K562 (cell line): ENCODE results near the gene B3GNT7. TPM values are rescaled to one million over a fixed set of nuclear protein-coding genes. Genes with fewer than 3 reads are reported as not detected.

Source experiments
- ATAC-seq: fragments of 200-7000 bp; cut with Tn5 transposase; 3 replicates; pipeline ENCODE4 v1.9.1; 2020; ENCODE audit warnings: moderate library complexity
- BruUV-seq: library from RNA; stranded (reverse); fragments of 400-500 nt; replicated peaks from 2 replicates; lab custom pipeline; 2021; lab: Mats Ljungman, UMichigan
- CTCF ChIA-PET: fragments of 300-600 bp; formaldehyde crosslinking; extraction: SDS; loops from one replicate; lab custom pipeline; 2021; ENCODE audit warnings: low intra/inter-chr PET ratio; lab: Yijun Ruan, JAX
- POLR2A ChIA-PET: fragments of 300-600, 350-650 bp; sonication (Branson Sonifier 250); formaldehyde crosslinking; extraction: SDS; loops from one replicate; lab custom pipeline; 2021; ENCODE audit warnings: antibody characterized with exemption, inconsistent platforms; lab: Yijun Ruan, JAX
- DNase-seq, 4 experiments: peaks; one replicate each; pipeline versions ENCODE4 v3.0.0 to v3.0.0-alpha.2; 2011 to 2018; ENCODE audit warnings: low spot score in 3 of 4, mixed read lengths in 3 of 4; ENCODE audit errors: extremely low read depth in 1 of 4
- FAIRE-seq: peaks from 2 replicates; lab custom pipeline; 2011; peaks lifted over from hg19 to GRCh38; lab: Jason Lieb, UNC
- H2AFZ ChIP-seq: 2 replicates; pipeline ENCODE4 v1.6.0; 2011; ENCODE audit warnings: low read depth, low read length, control low read depth, inconsistent platforms
- H3K27ac ChIP-seq: fragments of 200-600 bp; 3 replicates; pipeline ENCODE4 v1.8.0; 2011; ENCODE audit warnings: low read depth, mild to moderate bottlenecking, control low read depth, inconsistent platforms, low read length, moderate library complexity, mixed read lengths; ENCODE audit errors: extremely low read depth
- H3K27me3 ChIP-seq, 2 experiments: fragments of 300-600 bp in 1 of 2; 2 replicates in 1 of 2; 3 replicates in 1 of 2; pipeline versions ENCODE4 v1.6.0 to v1.8.0; 2011; ENCODE audit warnings: inconsistent platforms in 2 of 2, low read length in 2 of 2, mild to moderate bottlenecking in 1 of 2, mixed read lengths in 1 of 2, moderate library complexity in 1 of 2; ENCODE audit not compliant: control insufficient read depth in 2 of 2, insufficient read depth in 2 of 2
- H3K36me3 ChIP-seq: fragments of 300-600 bp; 3 replicates; pipeline ENCODE4 v1.8.0; 2011; ENCODE audit warnings: mild to moderate bottlenecking, low read length, inconsistent platforms; ENCODE audit not compliant: control insufficient read depth, insufficient read depth
- H3K4me1 ChIP-seq, 2 experiments: fragments of 200-600 bp in 1 of 2; replicated peaks in 1 of 2; 2 replicates in 1 of 2; 3 replicates in 1 of 2; pipeline versions ENCODE4 v1.5.1 to v1.8.0; 2011; ENCODE audit warnings: inconsistent platforms in 2 of 2, low read length in 2 of 2, mild to moderate bottlenecking in 1 of 2, mixed read lengths in 1 of 2, moderate library complexity in 1 of 2; ENCODE audit not compliant: control insufficient read depth in 2 of 2, insufficient read depth in 2 of 2
- H3K4me2 ChIP-seq: 2 replicates; pipeline ENCODE4 v1.6.1; 2011; ENCODE audit warnings: low read length, control low read depth, inconsistent platforms, mixed read lengths; ENCODE audit not compliant: insufficient read depth
- H3K4me3 ChIP-seq: fragments of 200-600 bp; sonication (generic), shearing (Covaris generic); 2 replicates; pipeline ENCODE4 v1.5.1; 2016; ENCODE audit warnings: control low read depth, inconsistent platforms
- H3K79me2 ChIP-seq: fragments of 200-600 bp; 3 replicates; pipeline ENCODE4 v1.8.0; 2011; ENCODE audit warnings: low read length, inconsistent platforms; ENCODE audit not compliant: control insufficient read depth, insufficient read depth
- H3K9ac ChIP-seq, 2 experiments: 2 replicates each; pipeline versions ENCODE4 v1.6.0 to v1.6.1; 2011; ENCODE audit warnings: low read depth in 2 of 2, low read length in 2 of 2, control low read depth in 1 of 2, inconsistent platforms in 1 of 2, mild to moderate bottlenecking in 1 of 2, mixed read lengths in 1 of 2; ENCODE audit not compliant: insufficient read depth in 1 of 2
- H3K9me1 ChIP-seq: one replicate; pipeline ENCODE4 v1.6.0; 2011; ENCODE audit warnings: inconsistent platforms, mild to moderate bottlenecking, low read length, moderate library complexity; ENCODE audit not compliant: control insufficient read depth, insufficient read depth
- H3K9me3 ChIP-seq: replicated peaks from 2 replicates; pipeline ENCODE4 v1.5.1; 2011; ENCODE audit warnings: low read depth, low read length, inconsistent platforms; ENCODE audit not compliant: control insufficient read depth, insufficient read depth
- H4K20me1 ChIP-seq: replicated peaks from 2 replicates; pipeline ENCODE4 v1.6.1; 2011; ENCODE audit warnings: low read length, inconsistent platforms, mixed read lengths; ENCODE audit not compliant: control insufficient read depth, insufficient read depth
- CBX3 ChIP-seq, 2 experiments: IDR thresholded peaks; 1 replicate in 1 of 2; 2 replicates in 1 of 2; pipeline ENCODE4 v1.6.1; 2012; ENCODE audit warnings: inconsistent platforms in 2 of 2, low read length in 2 of 2, borderline replicate concordance in 1 of 2, control low read depth in 1 of 2
- ETS1 ChIP-seq: conservative IDR thresholded peaks from 2 replicates; pipeline ENCODE4 v1.6.1; 2011; ENCODE audit warnings: low read depth, mild to moderate bottlenecking, low read length; ENCODE audit not compliant: control insufficient read depth
- HEY1 ChIP-seq: fragments of 250-450 bp; sonication (Bioruptor Pico); IDR thresholded peaks from 2 replicates; pipeline ENCODE4 v1.5.0; 2020; ENCODE audit warnings: mild to moderate bottlenecking, moderate library complexity, borderline replicate concordance
- HOXB6 ChIP-seq: fragments of 250-450 bp; sonication (Bioruptor Pico); IDR thresholded peaks from 2 replicates; pipeline ENCODE4 v1.5.1; 2022; ENCODE audit warnings: mild to moderate bottlenecking, borderline replicate concordance
- MCM2 ChIP-seq: fragments of 450-650 bp; IDR thresholded peaks from 2 replicates; pipeline ENCODE4 v1.6.1; 2017; ENCODE audit warnings: low read depth, mild to moderate bottlenecking
- MTA1 ChIP-seq: fragments of 450-650 bp; IDR thresholded peaks from 2 replicates; pipeline ENCODE4 v1.6.1; 2017; ENCODE audit warnings: borderline replicate concordance
- OTX1 ChIP-seq: fragments of 450-650 bp; formaldehyde crosslinking; IDR thresholded peaks from 2 replicates; pipeline ENCODE4 v1.4.0; 2022; ENCODE audit warnings: mild to moderate bottlenecking
- SREBF1 ChIP-seq: fragments of 150-350 bp; IDR thresholded peaks from 2 replicates; pipeline ENCODE4 v1.6.1; 2014; ENCODE audit warnings: antibody characterized with exemption, low read depth, low read length, borderline replicate concordance
- TCF7 ChIP-seq: sonication (generic); IDR thresholded peaks from 2 replicates; pipeline ENCODE4 v1.6.1; 2016; ENCODE audit warnings: antibody characterized with exemption, borderline replicate concordance
- TEAD1 ChIP-seq, 2 experiments: fragments of 450-650 bp in 1 of 2; sonication (generic) in 1 of 2; formaldehyde crosslinking; IDR thresholded peaks; 2 replicates each; pipeline versions ENCODE4 v1.4.0 to v1.8.0; 2020 to 2022; ENCODE audit warnings: mild to moderate bottlenecking in 2 of 2, missing genetic modification reagents in 1 of 2
- WHSC1 ChIP-seq: IDR thresholded peaks from one replicate; pipeline ENCODE4 v1.6.1; 2012; ENCODE audit warnings: low read length, control low read depth, inconsistent platforms
- XRCC5 ChIP-seq: fragments of 200-400 bp; formaldehyde crosslinking; IDR thresholded peaks from 2 replicates; pipeline ENCODE4 v1.6.1; 2017; ENCODE audit warnings: low read depth, mild to moderate bottlenecking, low read length
- ZFP36 ChIP-seq: fragments of 150-350 bp; IDR thresholded peaks from 2 replicates; pipeline ENCODE4 v1.6.1; 2018; ENCODE audit warnings: low read length, low read depth; ENCODE audit not compliant: partially characterized antibody
- WGBS: fragments of 100-300 bp; shearing (Covaris generic); methylation state at CpG from one replicate; pipeline ENCODE4 v1.1.6; 2016; ENCODE audit warnings: low coverage, mixed read lengths; ENCODE audit not compliant: insufficient coverage; ENCODE audit errors: missing lambda C conversion rate; 5-methylcytosine and 5-hydroxymethylcytosine counted together
- in situ Hi-C: fragments of 300-500 bp; cut with MboI; formaldehyde crosslinking; loops from 4 replicates; pipeline ENCODE4 v1.15.0; 2018; ENCODE audit warnings: inconsistent platforms, mixed read lengths
- intact Hi-C: fragments of 100-400 bp; cut with micrococcal nuclease; formaldehyde crosslinking; loops from 2 replicates; pipeline ENCODE4 v1.14.2; 2022
- polyA plus RNA-seq, 8 experiments: library from polyadenylated mRNA; depleted of rRNA in 4 of 8; stranded (reverse) in 5 of 8; unstranded in 3 of 8; fragments of >200 nt; fragmentation: Nextera tagmentation in 2 of 8; fragmentation: Illumina TruSeq in 1 of 8; extraction: Ambion mirVana in 2 of 8; extraction: Trizol in 1 of 8; gene quantifications; 2 replicates each; pipeline versions ENCODE4 v1.2.1 to v1.2.3, GENCODE V29; 2011 to 2014; ENCODE audit warnings: inconsistent platforms in 1 of 8, missing spikeins in 1 of 8
- total RNA-seq, 7 experiments: library from RNA; depleted of rRNA in 6 of 7; stranded (reverse); fragments of >200 nt in 6 of 7; fragmentation: Illumina TruSeq in 2 of 7; extraction: Trizol in 2 of 7; gene quantifications; 2 replicates each; pipeline versions ENCODE4 v1.2.1 to v1.2.3, GENCODE V29; 2011 to 2021; ENCODE audit warnings: low replicate concordance in 1 of 7

The B3GNT7 gene
- total and polyA plus RNA-seq, 9 of the 15 experiments (the other 6 are each of a cell fraction or from before 2014, with no cell fraction given) = 0.20 TPM; not detected in 8

DNA sequence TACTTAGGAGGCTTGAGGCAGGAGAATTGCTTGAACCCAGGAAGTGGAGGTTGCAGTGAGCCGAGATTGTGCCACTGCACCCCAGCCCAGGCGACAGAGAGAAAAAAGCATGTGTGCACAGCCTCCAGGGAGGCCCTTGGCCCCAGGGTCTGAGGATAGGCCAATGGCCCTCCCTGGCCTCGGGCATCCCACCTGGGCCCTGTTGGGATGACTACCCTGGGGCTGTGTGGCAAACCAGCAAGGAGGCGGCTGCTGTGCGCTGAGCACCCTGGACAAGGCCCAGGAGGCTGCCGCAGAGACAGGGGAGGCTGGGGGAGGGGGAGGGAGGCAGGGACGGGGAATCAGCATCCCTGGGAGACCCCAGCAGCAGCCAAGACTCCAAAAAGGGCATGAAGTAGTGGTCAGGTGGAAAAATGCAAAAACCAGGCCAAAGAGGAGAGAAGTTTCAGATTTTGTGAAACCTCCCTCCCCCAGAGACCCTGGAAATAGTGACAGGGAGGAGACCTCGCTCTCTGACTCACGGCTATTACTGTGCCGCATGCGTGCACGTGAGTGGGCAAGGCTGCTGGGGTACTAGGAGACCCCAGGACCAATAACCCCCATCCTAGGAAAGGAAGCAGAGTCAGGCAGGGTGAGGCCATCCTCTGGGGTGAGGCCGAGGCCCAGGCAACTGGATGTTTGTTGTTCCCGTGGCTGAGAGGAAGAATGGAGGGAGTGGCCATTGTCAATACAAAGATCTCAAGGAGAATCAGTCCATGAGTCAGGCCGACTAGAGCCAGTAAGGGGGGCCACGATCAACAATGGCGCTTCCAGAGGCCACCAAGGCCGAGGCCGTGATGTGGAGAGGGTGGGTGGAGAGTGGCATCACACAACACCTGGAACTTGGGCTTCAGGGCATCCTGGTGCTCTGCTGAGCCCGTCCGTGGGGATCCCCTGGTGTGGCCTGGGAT is 16.0 kb upstream of the B3GNT7 start:
- intact Hi-C loops = no loop called here
- FAIRE-seq (no peak), DNase-seq (no peak), ATAC-seq (no peak)
- Histone ChIP-seq H3K4me1 (peaks cover 6 to 8% of the 10 kb centered on the region in 2 experiments; a peak in 2 of 5 replicates), H3K36me3 (no peaks in the 10 kb centered on the region), H4K20me1 (no peaks in the 10 kb centered on the region), H3K9ac (no peak overlapping the region), H3K27me3 (peaks cover 0 to 31% of the 10 kb centered on the region in 2 experiments; a peak in 2 of 5 replicates), H3K4me3 (no peak overlapping the region), H2AFZ (no peak overlapping the region), H3K27ac (no peak overlapping the region), H3K79me2 (no peaks in the 10 kb centered on the region), H3K9me1 (no peaks in the 10 kb centered on the region), H3K4me2 (no peak overlapping the region), H3K9me3 (no peaks in the 10 kb centered on the region)
- BruUV-seq = no TSS peak
- in situ Hi-C loops = no loop called here
- ChIA-PET CTCF (no interaction called here), POLR2A (no interaction called here)
- TF ChIP-seq HEY1 (CRISPR knock-in tag) (no peak), OTX1 (no peak), TEAD1 (CRISPR knock-in tag; IDR thresholded peaks at IDR 0.05) (no peak)
- 16% methylated on average over 16 of the region's 21 CpGs for WGBS

DNA sequence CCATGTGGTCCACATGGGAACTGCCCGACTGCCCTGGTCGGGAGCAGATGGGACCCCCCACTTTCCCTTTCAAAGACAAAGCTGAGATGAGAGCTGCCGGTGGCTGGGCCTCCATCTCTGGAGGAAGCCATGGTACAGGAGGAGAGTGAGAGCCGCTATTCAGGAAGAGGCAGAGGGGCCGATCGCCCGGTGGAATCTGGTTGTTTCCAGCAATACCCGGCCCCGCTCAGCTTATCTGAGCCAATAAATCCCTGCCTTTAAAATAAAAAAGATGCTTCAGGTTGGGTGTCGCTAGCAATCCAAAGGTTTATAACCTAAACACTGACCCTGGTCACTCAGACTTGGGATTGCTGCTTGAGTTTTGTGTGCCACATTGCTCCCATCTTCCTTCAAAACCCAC is 15.2 kb upstream of the B3GNT7 start:
- Histone ChIP-seq H2AFZ (no peak overlapping the region), H3K9me3 (0 out of 2 replicates have a peak, but pooled peaks cover 1% of the 10 kb centered on the region), H3K79me2 (no peaks in the 10 kb centered on the region), H3K4me2 (no peak overlapping the region), H4K20me1 (no peaks in the 10 kb centered on the region), H3K27me3 (peaks cover 0 to 27% of the 10 kb centered on the region in 2 experiments; a peak in 2 of 5 replicates), H3K9me1 (no peaks in the 10 kb centered on the region), H3K36me3 (no peaks in the 10 kb centered on the region), H3K9ac (no peak overlapping the region), H3K4me3 (no peak overlapping the region), H3K27ac (no peak overlapping the region), H3K4me1 (peaks cover 2 to 6% of the 10 kb centered on the region in 2 experiments; a peak in 2 of 5 replicates)
- in situ Hi-C loops = no loop called here
- no TSS peak for BruUV-seq
- ATAC-seq = no peak
- WGBS = 14% methylated on average over 9 of the region's 10 CpGs
- intact Hi-C loops = no loop called here
- CTCF ChIA-PET = no interaction called here
- POLR2A ChIA-PET = interaction anchor here (0.5 kb wide), 1 partner anchor 30 kb away, joined by 3 read pairs; no protein-coding TSS in a partner anchor
- no peak for DNase-seq
- FAIRE-seq = no peak
- no peak for TF ChIP-seq TCF7
- TF ChIP-seq XRCC5 = no peak
- no peak for TF ChIP-seq CBX3 (IDR thresholded peaks at IDR 0.05; ENCODE audit: borderline replicate concordance in 1 of 2, low read length in 2 of 2)
- no peak for TF ChIP-seq WHSC1
- no peak for TF ChIP-seq MTA1
- no peak for TF ChIP-seq MCM2
- no peak for TF ChIP-seq HOXB6 (CRISPR knock-in tag)
- TF ChIP-seq SREBF1 = no peak
- no peak for TF ChIP-seq ZFP36
- TF ChIP-seq ETS1 = no peak
